Calu3 (cell line): ENCODE measurements around the gene OR52A5. TPM values are rescaled to one million over a fixed set of nuclear protein-coding genes. Genes with fewer than 3 reads are reported as not detected.
"Not testable (repeated sequence)": the region's sequence is repeated elsewhere in the genome, so short reads cannot be mapped to it uniquely, and the experiment has no call there.

Source experiments
- BruUV-seq: library from RNA; stranded (reverse); fragments of 400-500 nt; replicated peaks from 2 replicates; lab custom pipeline; 2021; lab: Mats Ljungman, UMichigan
- CTCF ChIA-PET: fragments of 300-600 bp; sonication (Branson Sonifier 250); formaldehyde crosslinking; loops from one replicate; lab custom pipeline; 2022; ENCODE audit warnings: antibody characterized with exemption; lab: Charles Lee
- DNase-seq: peaks from one replicate; pipeline ENCODE4 v3.0.0; 2022
- H3K27ac Mint-ChIP-seq: one replicate; pipeline ENCODE4 v1.8.0; 2022; ENCODE audit warnings: mixed read lengths; ENCODE audit not compliant: unreplicated experiment
- H3K27me3 Mint-ChIP-seq: one replicate; pipeline ENCODE4 v1.8.0; 2022; ENCODE audit warnings: mixed read lengths; ENCODE audit not compliant: unreplicated experiment
- H3K36me3 Mint-ChIP-seq: one replicate; pipeline ENCODE4 v1.8.0; 2022; ENCODE audit warnings: mild to moderate bottlenecking, moderate library complexity, mixed read lengths; ENCODE audit not compliant: insufficient read depth, unreplicated experiment
- H3K4me1 Mint-ChIP-seq: one replicate; pipeline ENCODE4 v1.8.0; 2022; ENCODE audit warnings: mild to moderate bottlenecking, low read depth, mixed read lengths; ENCODE audit not compliant: unreplicated experiment
- H3K4me3 Mint-ChIP-seq: one replicate; pipeline ENCODE4 v1.8.0; 2022; ENCODE audit warnings: mild to moderate bottlenecking, low read depth, moderate library complexity, mixed read lengths; ENCODE audit not compliant: unreplicated experiment
- H3K9me3 Mint-ChIP-seq: one replicate; pipeline ENCODE4 v1.8.0; 2022; ENCODE audit warnings: low read depth, mixed read lengths; ENCODE audit not compliant: unreplicated experiment
- CTCF ChIP-seq: fragments of 200-600 bp; IDR thresholded peaks from one replicate; pipeline ENCODE4 v1.8.0; 2022; ENCODE audit warnings: antibody characterized with exemption; ENCODE audit not compliant: unreplicated experiment
- intact Hi-C: fragments of 100-400 bp; cut with micrococcal nuclease; formaldehyde crosslinking; loops from one replicate; pipeline ENCODE4 v1.10.0; 2022; ENCODE audit not compliant: unreplicated experiment
- total RNA-seq: library from RNA; stranded (reverse); gene quantifications from 2 replicates; pipeline ENCODE4 v1.2.3, GENCODE V29; 2022

Gene OR52A5
- total RNA-seq, 1 experiment from 2014 or later: not detected

- H3K27ac Mint-ChIP-seq, H3K4me3 Mint-ChIP-seq, BruUV-seq, H3K9me3 Mint-ChIP-seq, intact Hi-C loops, H3K36me3 Mint-ChIP-seq, DNase-seq, CTCF ChIA-PET, H3K4me1 Mint-ChIP-seq: not testable (repeated sequence)
- peaks cover 27% of the 10 kb centered on the region for H3K27me3 Mint-ChIP-seq
Measured at GRCh38 chr11:5160217-5160616, 22.1 kb upstream of the OR52A5 start.

DNA sequence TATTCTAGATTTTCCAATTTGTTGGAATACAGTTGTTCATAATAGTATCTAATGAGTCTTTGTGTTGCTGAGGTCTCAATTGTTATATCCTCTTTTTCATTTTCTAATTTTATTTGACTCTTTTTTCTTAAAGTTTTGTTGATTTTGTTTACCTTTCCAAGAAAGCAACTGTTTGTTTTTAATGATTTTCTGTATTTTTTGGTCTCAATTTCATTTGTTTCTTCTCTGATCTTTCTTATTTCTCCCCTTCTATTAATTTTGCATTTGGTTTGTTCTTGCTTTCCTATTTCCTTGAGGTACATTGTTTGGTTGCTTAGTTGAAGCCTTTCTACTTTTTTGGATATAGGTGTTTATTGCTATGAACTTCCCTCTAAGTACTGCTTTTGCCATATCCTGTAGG, 21.6 kb upstream of the OR52A5 start:
- no peaks in the 10 kb centered on the region for H3K36me3 Mint-ChIP-seq
- BruUV-seq: no TSS peak
- peaks cover 23% of the 10 kb centered on the region for H3K27me3 Mint-ChIP-seq
- H3K4me3 Mint-ChIP-seq: no peak overlapping the region
- H3K4me1 Mint-ChIP-seq: no peaks in the 10 kb centered on the region
- CTCF ChIA-PET: no interaction called here
- intact Hi-C loops: no loop called here
- no peak for DNase-seq
- no peak for TF ChIP-seq CTCF
- H3K27ac Mint-ChIP-seq: no peak overlapping the region
- H3K9me3 Mint-ChIP-seq: peaks cover 5% of the 10 kb centered on the region

DNA sequence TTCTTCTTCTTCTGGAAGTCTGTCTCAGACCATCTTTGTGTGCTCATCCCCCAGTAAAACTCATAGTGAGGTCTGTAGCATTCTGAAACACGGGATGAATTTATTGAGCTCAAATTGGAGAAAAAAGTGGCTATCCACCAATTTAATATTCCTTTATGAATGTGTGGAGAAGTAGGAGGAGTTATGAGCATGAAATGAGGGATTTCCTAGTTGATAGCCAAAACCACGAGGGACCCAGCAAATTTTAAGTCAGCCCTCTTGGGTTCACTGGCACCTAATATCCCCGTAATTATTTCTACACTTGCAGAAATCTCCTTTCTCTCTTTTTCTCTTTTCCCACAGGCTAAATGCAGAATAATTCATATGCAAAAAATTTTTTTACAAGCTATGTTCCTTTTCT, 16.5 kb upstream of the OR52A5 start, which contains the start of gene OR52A1:
TSS of gene OR52A1 (minus strand) at position 101 of the 400 bp plus-strand sequence. CDS start 2,388 bp downstream, outside the sequence.
- no peak within 1 kb of the TSS for H3K27ac Mint-ChIP-seq
- no peaks in the 10 kb centered on the region for H3K36me3 Mint-ChIP-seq
- intact Hi-C loops: no loop called here

DNA sequence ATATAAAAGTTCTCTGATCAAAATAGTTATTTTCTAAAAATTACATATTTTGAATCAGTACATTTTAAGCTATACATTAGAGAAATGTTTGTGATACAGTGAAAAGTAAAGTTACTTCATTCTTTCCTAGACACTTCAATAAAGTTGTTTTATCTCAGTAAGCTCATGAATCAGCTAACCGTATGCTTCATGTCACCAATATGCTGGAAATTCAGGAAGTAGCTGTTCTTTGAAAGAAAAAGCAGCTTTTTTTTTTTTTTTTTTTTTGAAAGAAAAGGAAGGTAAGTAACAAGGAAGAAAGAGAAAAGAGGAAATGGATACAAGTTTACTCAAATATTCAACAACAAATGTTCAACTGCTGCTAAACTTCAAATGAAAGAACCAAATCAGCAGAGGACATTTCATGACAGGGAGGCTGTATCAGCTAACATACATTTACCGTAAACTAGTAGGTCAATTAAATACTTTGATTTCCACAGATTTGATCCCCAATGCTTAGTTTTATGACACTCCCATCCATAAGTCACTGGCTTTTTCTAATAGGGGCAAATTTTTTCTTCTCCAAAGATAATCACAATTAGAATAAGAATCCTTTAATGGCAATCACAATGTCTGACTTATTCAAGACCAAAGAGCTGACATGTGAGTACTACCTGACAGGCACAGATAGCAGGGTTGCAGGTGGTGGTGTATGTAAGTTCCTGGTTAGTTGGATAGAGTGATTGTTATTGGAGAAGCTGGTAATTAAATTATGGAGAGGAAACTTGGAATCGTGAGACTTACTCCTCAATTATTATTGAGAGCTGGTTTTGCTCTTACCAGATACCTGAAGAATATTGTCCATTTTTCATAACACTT, 15.6 kb upstream of the OR52A5 start:
- Mint-ChIP-seq H3K9me3 (no peaks in the 10 kb centered on the region), H3K27ac (no peak overlapping the region), H3K36me3 (no peaks in the 10 kb centered on the region), H3K4me1 (no peaks in the 10 kb centered on the region), H3K4me3 (no peak overlapping the region), H3K27me3 (no peaks in the 10 kb centered on the region)
- DNase-seq: no peak
- no TSS peak for BruUV-seq
- intact Hi-C loops: no loop called here
- CTCF ChIA-PET: no interaction called here
- no peak for TF ChIP-seq CTCF

More for the DNA sequence above, 16.5 kb upstream of the OR52A5 start, which contains the start of gene OR52A1:
- Mint-ChIP-seq H3K9me3 (no peaks in the 10 kb centered on the region), H3K4me1 (no peaks in the 10 kb centered on the region), H3K4me3 (no peak within 1 kb of the TSS), H3K27me3 (no peaks in the 10 kb centered on the region)
- CTCF ChIA-PET: no interaction called here
- no peak for TF ChIP-seq CTCF
- no TSS peak for BruUV-seq
- no peak for DNase-seq

- CTCF ChIA-PET: no interaction called here
- Mint-ChIP-seq H3K4me1 (no peaks in the 10 kb centered on the region), H3K9me3 (no peaks in the 10 kb centered on the region), H3K36me3 (no peaks in the 10 kb centered on the region), H3K27me3 (no peaks in the 10 kb centered on the region), H3K27ac (no peak overlapping the region), H3K4me3 (no peak overlapping the region)
- no peak for DNase-seq
- TF ChIP-seq CTCF: no peak
- BruUV-seq: no TSS peak
- intact Hi-C loops: no loop called here
Measured at GRCh38 chr11:5151713-5152153, 13.6 kb upstream of the OR52A5 start.

- CTCF ChIA-PET, intact Hi-C loops, H3K27ac Mint-ChIP-seq, H3K27me3 Mint-ChIP-seq, H3K4me1 Mint-ChIP-seq, H3K9me3 Mint-ChIP-seq, BruUV-seq, H3K4me3 Mint-ChIP-seq, H3K36me3 Mint-ChIP-seq, DNase-seq: not testable (repeated sequence)
Measured at GRCh38 chr11:5144206-5144605, 6.0 kb upstream of the OR52A5 start.
